ENCODE results near the gene DNAI1.

Gene DNAI1

GRCh38 chr9:34560599-34561214 lies 102.1 kb downstream of the DNAI1 start:
- DNase-seq = no peak

- DNase-seq = no peak
Observed at GRCh38 chr9:34562135-34562745, 103.6 kb downstream of the DNAI1 start.

DNA sequence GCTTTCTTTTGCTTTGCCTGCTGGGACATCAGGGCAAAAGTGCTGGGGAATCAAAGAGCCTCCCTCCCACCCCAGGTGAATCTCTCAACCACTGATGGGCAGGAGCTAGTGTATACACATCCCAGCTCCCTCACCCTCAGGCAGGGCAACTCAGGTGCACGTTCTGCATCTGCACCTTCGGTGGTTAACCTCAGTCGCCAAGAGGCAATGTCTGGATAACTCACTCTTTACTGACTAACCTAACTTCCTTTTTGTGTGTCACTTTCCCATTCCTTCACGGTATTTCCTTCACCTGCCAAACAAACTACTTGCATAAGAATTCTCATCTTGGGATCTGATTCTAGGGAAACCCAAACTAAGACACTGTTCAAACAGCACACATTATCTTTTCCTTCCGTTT lies 104.7 kb downstream of the DNAI1 start:
- no peak for DNase-seq

GRCh38 chr9:34564617-34565016 lies 106.0 kb downstream of the DNAI1 start:
- DNase-seq = no peak

DNA sequence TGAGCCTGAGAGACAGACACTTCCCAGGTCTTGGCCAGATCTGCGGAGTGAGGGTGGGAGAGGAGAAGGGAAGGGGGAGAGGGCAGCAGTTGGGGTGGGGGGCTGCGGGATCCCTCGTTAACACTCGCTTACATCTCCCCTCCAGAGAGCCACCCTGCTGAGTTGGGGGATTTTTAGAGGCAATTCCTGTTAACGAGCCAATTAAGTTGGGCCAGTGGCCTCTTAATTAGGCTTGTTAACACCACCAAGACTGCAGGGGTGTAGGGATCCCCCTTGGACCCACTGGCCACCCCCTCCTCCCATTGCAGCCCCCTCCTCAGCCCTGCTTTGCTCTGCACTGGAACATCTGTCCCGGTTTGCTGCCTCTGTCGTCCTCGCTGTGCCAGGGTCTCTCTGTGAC lies 107.3 kb downstream of the DNAI1 start:
- DNase-seq = no peak

- no peak for DNase-seq
Observed at GRCh38 chr9:34566322-34566721, 107.7 kb downstream of the DNAI1 start.

GRCh38 chr9:34566972-34567371 lies 108.4 kb downstream of the DNAI1 start:
- no peak for DNase-seq

GRCh38 chr9:34568133-34568532 lies 109.5 kb downstream of the DNAI1 start:
- no peak for DNase-seq

GRCh38 chr9:34568774-34569173 lies 110.2 kb downstream of the DNAI1 start:
- no peak for DNase-seq

DNA sequence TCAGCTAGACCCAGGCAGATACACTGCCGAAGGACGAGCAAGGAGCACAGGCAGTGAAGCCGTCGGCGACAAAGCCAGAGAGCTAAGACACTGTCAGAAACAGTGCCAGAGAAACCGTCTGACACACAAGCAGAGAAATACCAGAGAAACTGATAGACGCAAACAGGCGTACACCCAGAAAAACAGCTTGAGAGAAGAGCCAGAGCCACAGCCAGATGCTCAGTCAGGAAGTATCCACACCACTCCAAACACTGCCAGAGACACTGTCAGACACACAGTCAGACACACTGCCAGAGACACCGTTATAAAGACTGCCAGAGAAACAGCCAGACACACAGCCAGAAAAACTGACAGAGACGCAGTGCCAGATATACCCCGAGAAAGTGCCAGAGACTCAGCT lies 111.8 kb downstream of the DNAI1 start:
- no peak for DNase-seq
